HepG2 (cell line): ENCODE results near the gene APBB2. TPM values are rescaled to one million over a fixed set of nuclear protein-coding genes. Genes with fewer than 3 reads are reported as not detected.

Source experiments
- ATAC-seq: fragments of 200-7000 bp; cut with Tn5 transposase; 3 replicates; pipeline ENCODE4 v1.9.1; 2020; ENCODE audit warnings: mild to moderate bottlenecking, moderate library complexity
- BruUV-seq: library from RNA; stranded (reverse); fragments of 400-500 nt; replicated peaks from 2 replicates; lab custom pipeline; 2021; lab: Mats Ljungman, UMichigan
- CTCF ChIA-PET: fragments of 300-600 bp; formaldehyde crosslinking; extraction: SDS; loops from one replicate; lab custom pipeline; 2021; ENCODE audit warnings: low total read pairs, inconsistent platforms, low intra/inter-chr PET ratio; lab: Yijun Ruan, JAX
- POLR2A ChIA-PET: fragments of 350-600 bp; sonication (Branson Sonifier 250); formaldehyde crosslinking; loops from one replicate; lab custom pipeline; 2020; ENCODE audit warnings: antibody characterized with exemption, inconsistent platforms; lab: Yijun Ruan, JAX
- DNase-seq: peaks from one replicate; pipeline ENCODE4 v3.0.0-alpha.2; 2015; ENCODE audit warnings: low spot score
- FAIRE-seq: peaks from 3 replicates; lab custom pipeline; 2011; peaks lifted over from hg19 to GRCh38; lab: Jason Lieb, UNC
- H2AFZ ChIP-seq: one replicate; pipeline ENCODE4 v1.6.1; 2011; ENCODE audit warnings: low read length, inconsistent platforms
- H3K27ac ChIP-seq: fragments of 300-600 bp; 3 replicates; pipeline ENCODE4 v1.8.0; 2011; ENCODE audit warnings: mixed run types, mild to moderate bottlenecking, mixed read lengths, low read length, inconsistent platforms; ENCODE audit not compliant: insufficient read depth; ENCODE audit errors: extremely low read length
- H3K27me3 ChIP-seq, 2 experiments: fragments of 200-600 bp in 1 of 2; 2 replicates in 1 of 2; 3 replicates in 1 of 2; pipeline versions ENCODE4 v1.6.0 to v1.8.0; 2011; ENCODE audit warnings: low read length in 2 of 2, mild to moderate bottlenecking in 2 of 2, moderate library complexity in 2 of 2, inconsistent platforms in 1 of 2; ENCODE audit not compliant: insufficient read depth in 2 of 2, control insufficient read depth in 1 of 2
- H3K36me3 ChIP-seq, 2 experiments: fragments of 200-600 bp in 1 of 2; replicated peaks in 1 of 2; 2 replicates in 1 of 2; 3 replicates in 1 of 2; pipeline versions ENCODE4 v1.5.1 to v1.8.0; 2011; ENCODE audit warnings: low read length in 2 of 2, inconsistent platforms in 1 of 2; ENCODE audit not compliant: insufficient read depth in 2 of 2, control insufficient read depth in 1 of 2
- H3K4me1 ChIP-seq: 2 replicates; pipeline ENCODE4 v1.5.1; 2012; ENCODE audit warnings: low read length, inconsistent platforms; ENCODE audit not compliant: insufficient read depth
- H3K4me2 ChIP-seq: 2 replicates; pipeline ENCODE4 v1.6.0; 2011; ENCODE audit warnings: low read depth, low read length, inconsistent platforms
- H3K4me3 ChIP-seq, 3 experiments: fragments of 200-600 bp in 1 of 3; sonication (generic), shearing (Covaris generic) in 1 of 3; replicated peaks in 1 of 3; 2 replicates each; pipeline ENCODE4 v1.5.1; 2011 to 2016; ENCODE audit warnings: low read length in 3 of 3, inconsistent platforms in 2 of 3, low read depth in 2 of 3, mild to moderate bottlenecking in 2 of 3, control low read depth in 1 of 3, mixed read lengths in 1 of 3; ENCODE audit not compliant: insufficient read depth in 1 of 3
- H3K79me2 ChIP-seq: one replicate; pipeline ENCODE4 v1.6.1; 2011; ENCODE audit warnings: low read length, inconsistent platforms; ENCODE audit not compliant: insufficient read depth
- H3K9ac ChIP-seq: 2 replicates; pipeline ENCODE4 v1.6.0; 2011; ENCODE audit warnings: mild to moderate bottlenecking, low read depth, low read length, inconsistent platforms; ENCODE audit not compliant: insufficient read depth
- H3K9me3 ChIP-seq: 2 replicates; pipeline ENCODE4 v1.5.1; 2012; ENCODE audit warnings: mild to moderate bottlenecking, low read length
- H4K20me1 ChIP-seq: 2 replicates; pipeline ENCODE4 v1.6.0; 2011; ENCODE audit warnings: inconsistent platforms, mild to moderate bottlenecking, low read length, moderate library complexity; ENCODE audit not compliant: insufficient read depth
- FOSL2 ChIP-seq: sonication (generic); formaldehyde crosslinking; IDR thresholded peaks from 2 replicates; pipeline ENCODE4 v1.4.0; 2020; ENCODE audit warnings: missing genetic modification reagents
- KLF12 ChIP-seq: sonication (generic); formaldehyde crosslinking; IDR thresholded peaks from 2 replicates; pipeline ENCODE4 v1.4.0; 2020; ENCODE audit warnings: missing genetic modification reagents, borderline replicate concordance
- NFATC3 ChIP-seq: sonication (generic); formaldehyde crosslinking; IDR thresholded peaks from 2 replicates; pipeline ENCODE4 v1.5.1; 2020; ENCODE audit warnings: mild to moderate bottlenecking, missing genetic modification reagents
- NFIC ChIP-seq: IDR thresholded peaks from 2 replicates; pipeline ENCODE4 v1.6.1; 2012; ENCODE audit warnings: mild to moderate bottlenecking, low read length, inconsistent platforms
- ZNF3 ChIP-seq: IDR thresholded peaks from 2 replicates; pipeline ENCODE4 v1.7.0; 2017; ENCODE audit warnings: inconsistent platforms
- ZNF768 ChIP-seq: sonication (generic); formaldehyde crosslinking; IDR thresholded peaks from 2 replicates; pipeline ENCODE4 v1.4.0; 2020; ENCODE audit warnings: missing genetic modification reagents
- ZNF781 ChIP-seq: sonication (generic); formaldehyde crosslinking; IDR thresholded peaks from 2 replicates; pipeline ENCODE4 v1.5.1; 2020; ENCODE audit warnings: borderline replicate concordance, mild to moderate bottlenecking, missing genetic modification reagents; ENCODE audit errors: not compliant biosample characterization
- ZNF841 ChIP-seq: sonication (generic); formaldehyde crosslinking; IDR thresholded peaks from 2 replicates; pipeline ENCODE4 v1.8.1; 2023; ENCODE audit warnings: missing genetic modification reagents, borderline replicate concordance
- WGBS: methylation state at CpG from one replicate; pipeline ENCODE4 v1.1.6; 2017; ENCODE audit warnings: low lambda C conversion rate; 5-methylcytosine and 5-hydroxymethylcytosine counted together
- in situ Hi-C: cut with HindIII; loops from 2 replicates; pipeline ENCODE4 v1.10.0; 2017; ENCODE audit warnings: low pct_unique_long_range_greater_than_20kb; ENCODE audit not compliant: extremely low pct_ligation_motif_present
- intact Hi-C: fragments of 100-400 bp; cut with micrococcal nuclease; formaldehyde crosslinking; loops from one replicate; pipeline ENCODE4 v1.10.0; 2022; ENCODE audit not compliant: unreplicated experiment
- polyA plus RNA-seq, 8 experiments: library from polyadenylated mRNA; depleted of rRNA in 3 of 8; stranded (reverse) in 7 of 8; unstranded in 1 of 8; fragments of >200 nt; fragmentation: Illumina TruSeq in 4 of 8; extraction: Trizol in 4 of 8; gene quantifications; 2 replicates each; pipeline versions ENCODE4 v1.2.1 to v1.2.3, GENCODE V29; 2011 to 2016; ENCODE audit warnings: low read depth in 4 of 8, missing spikeins in 1 of 8, mixed read lengths in 1 of 8; ENCODE audit not compliant: insufficient read depth in 1 of 8
- total RNA-seq, 5 experiments: library from RNA; depleted of rRNA; stranded (reverse); fragments of >200 nt; fragmentation: Illumina TruSeq; extraction: Trizol; gene quantifications; 2 replicates each; pipeline ENCODE4 v1.2.3, GENCODE V29; 2016; ENCODE audit warnings: low read depth in 1 of 5
- TF ChIP-seq, protein P1 (sequence below): sonication (generic); formaldehyde crosslinking; IDR thresholded peaks from 2 replicates; pipeline ENCODE4 v1.8.0; 2022; ENCODE audit warnings: missing genetic modification reagents, low read depth, mild to moderate bottlenecking, borderline replicate concordance
- TF ChIP-seq, protein P2 (sequence below), 2 experiments: fragments of 450-650 bp in 1 of 2; sonication (generic) in 1 of 2; formaldehyde crosslinking in 1 of 2; IDR thresholded peaks; 2 replicates each; pipeline versions ENCODE4 v1.6.1 to v1.8.0; 2016 to 2022; ENCODE audit warnings: antibody characterized with exemption in 1 of 2, mild to moderate bottlenecking in 1 of 2, missing genetic modification reagents in 1 of 2
- TF ChIP-seq, protein P3 (sequence below): IDR thresholded peaks from 2 replicates; pipeline ENCODE4 v1.6.1; 2012; ENCODE audit warnings: low read length, improper control_type of control experiment

The APBB2 gene
- total and polyA plus RNA-seq, 2 of the 13 experiments (the other 11 are each of a cell fraction or from before 2014, with no cell fraction given), result 11.7 to 17.0 TPM

DNA sequence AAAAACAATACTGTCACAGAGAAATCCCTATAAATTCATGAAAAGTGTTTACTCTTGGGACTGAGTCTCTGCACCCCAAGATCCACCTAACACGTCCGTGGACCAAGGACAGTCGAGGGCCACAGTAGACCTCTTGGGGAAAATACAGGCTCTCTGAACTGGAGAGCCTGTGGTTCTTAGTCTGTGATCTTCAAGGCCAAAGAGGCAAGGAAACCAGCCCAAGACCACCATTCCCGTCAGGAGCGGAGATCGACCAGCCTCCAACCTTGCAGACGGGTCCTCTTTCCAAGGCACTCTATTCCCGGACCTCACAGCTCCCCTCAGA lies 1.6 kb upstream of the APBB2 start:
- intact Hi-C loops, result no loop called here
- TF ChIP-seq, protein P1, sequence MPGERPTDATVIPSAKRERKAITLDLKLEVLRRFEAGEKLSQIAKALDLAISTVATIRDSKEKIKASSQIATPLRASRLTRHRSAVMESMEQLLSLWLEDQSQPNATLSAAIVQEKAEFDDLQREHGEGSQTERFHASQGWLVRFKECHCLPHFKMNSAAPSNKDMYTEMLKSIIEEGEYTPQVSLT, result no peak
- TF ChIP-seq NFIC (no peak), FOSL2 (no peak), ZNF781 (no peak), KLF12 (no peak), ZNF841 (no peak), ZNF768 (no peak), ZNF3 (CRISPR knock-in tag) (0 out of 2 replicates have a peak, but pooled peaks have one; percentile 10), NFATC3 (CRISPR knock-in tag) (no peak)
- TF ChIP-seq, protein P2, sequence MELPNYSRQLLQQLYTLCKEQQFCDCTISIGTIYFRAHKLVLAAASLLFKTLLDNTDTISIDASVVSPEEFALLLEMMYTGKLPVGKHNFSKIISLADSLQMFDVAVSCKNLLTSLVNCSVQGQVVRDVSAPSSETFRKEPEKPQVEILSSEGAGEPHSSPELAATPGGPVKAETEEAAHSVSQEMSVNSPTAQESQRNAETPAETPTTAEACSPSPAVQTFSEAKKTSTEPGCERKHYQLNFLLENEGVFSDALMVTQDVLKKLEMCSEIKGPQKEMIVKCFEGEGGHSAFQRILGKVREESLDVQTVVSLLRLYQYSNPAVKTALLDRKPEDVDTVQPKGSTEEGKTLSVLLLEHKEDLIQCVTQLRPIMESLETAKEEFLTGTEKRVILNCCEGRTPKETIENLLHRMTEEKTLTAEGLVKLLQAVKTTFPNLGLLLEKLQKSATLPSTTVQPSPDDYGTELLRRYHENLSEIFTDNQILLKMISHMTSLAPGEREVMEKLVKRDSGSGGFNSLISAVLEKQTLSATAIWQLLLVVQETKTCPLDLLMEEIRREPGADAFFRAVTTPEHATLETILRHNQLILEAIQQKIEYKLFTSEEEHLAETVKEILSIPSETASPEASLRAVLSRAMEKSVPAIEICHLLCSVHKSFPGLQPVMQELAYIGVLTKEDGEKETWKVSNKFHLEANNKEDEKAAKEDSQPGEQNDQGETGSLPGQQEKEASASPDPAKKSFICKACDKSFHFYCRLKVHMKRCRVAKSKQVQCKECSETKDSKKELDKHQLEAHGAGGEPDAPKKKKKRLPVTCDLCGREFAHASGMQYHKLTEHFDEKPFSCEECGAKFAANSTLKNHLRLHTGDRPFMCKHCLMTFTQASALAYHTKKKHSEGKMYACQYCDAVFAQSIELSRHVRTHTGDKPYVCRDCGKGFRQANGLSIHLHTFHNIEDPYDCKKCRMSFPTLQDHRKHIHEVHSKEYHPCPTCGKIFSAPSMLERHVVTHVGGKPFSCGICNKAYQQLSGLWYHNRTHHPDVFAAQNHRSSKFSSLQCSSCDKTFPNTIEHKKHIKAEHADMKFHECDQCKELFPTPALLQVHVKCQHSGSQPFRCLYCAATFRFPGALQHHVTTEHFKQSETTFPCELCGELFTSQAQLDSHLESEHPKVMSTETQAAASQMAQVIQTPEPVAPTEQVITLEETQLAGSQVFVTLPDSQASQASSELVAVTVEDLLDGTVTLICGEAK (IDR thresholded peaks at IDR 0.05), result no peak
- TF ChIP-seq, protein P2 (CRISPR knock-in tag; IDR thresholded peaks at IDR 0.05), result no peak
- TF ChIP-seq, protein P3, sequence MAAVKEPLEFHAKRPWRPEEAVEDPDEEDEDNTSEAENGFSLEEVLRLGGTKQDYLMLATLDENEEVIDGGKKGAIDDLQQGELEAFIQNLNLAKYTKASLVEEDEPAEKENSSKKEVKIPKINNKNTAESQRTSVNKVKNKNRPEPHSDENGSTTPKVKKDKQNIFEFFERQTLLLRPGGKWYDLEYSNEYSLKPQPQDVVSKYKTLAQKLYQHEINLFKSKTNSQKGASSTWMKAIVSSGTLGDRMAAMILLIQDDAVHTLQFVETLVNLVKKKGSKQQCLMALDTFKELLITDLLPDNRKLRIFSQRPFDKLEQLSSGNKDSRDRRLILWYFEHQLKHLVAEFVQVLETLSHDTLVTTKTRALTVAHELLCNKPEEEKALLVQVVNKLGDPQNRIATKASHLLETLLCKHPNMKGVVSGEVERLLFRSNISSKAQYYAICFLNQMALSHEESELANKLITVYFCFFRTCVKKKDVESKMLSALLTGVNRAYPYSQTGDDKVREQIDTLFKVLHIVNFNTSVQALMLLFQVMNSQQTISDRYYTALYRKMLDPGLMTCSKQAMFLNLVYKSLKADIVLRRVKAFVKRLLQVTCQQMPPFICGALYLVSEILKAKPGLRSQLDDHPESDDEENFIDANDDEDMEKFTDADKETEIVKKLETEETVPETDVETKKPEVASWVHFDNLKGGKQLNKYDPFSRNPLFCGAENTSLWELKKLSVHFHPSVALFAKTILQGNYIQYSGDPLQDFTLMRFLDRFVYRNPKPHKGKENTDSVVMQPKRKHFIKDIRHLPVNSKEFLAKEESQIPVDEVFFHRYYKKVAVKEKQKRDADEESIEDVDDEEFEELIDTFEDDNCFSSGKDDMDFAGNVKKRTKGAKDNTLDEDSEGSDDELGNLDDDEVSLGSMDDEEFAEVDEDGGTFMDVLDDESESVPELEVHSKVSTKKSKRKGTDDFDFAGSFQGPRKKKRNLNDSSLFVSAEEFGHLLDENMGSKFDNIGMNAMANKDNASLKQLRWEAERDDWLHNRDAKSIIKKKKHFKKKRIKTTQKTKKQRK, result no peak

More for the DNA sequence above, 1.6 kb upstream of the APBB2 start:
- Histone ChIP-seq H3K9ac (peak overlapping the region; percentile 79), H3K9me3 (no peaks in the 10 kb centered on the region), H3K4me2 (peak overlapping the region; percentile 88), H3K27ac (peak overlapping the region; percentile 52), H3K4me1 (peaks cover 31% of the 10 kb centered on the region), H3K79me2 (peaks cover 22% of the 10 kb centered on the region), H3K36me3 (no peaks in the 10 kb centered on the region), H3K27me3 (peaks cover 0 to 9% of the 10 kb centered on the region in 2 experiments; a peak in 3 of 5 replicates), H4K20me1 (no peaks in the 10 kb centered on the region), H2AFZ (peak overlapping the region; percentile 75), H3K4me3 (peak overlapping the region; percentile 69 to 93 (median 88))
- WGBS, result 2% methylated on average over 8 of the region's 8 CpGs
- ChIA-PET CTCF (interaction anchor here (1.7 to 3.6 kb wide), 2 partner anchors 236 to 288 kb away, joined by 6 to 20 read pairs; no protein-coding TSS in a partner anchor), POLR2A (interaction anchor here (0.8 to 3.5 kb wide), 7 partner anchors 39 to 292 kb away, joined by 3 to 40 read pairs (median 3); no protein-coding TSS in a partner anchor)
- FAIRE-seq (no peak), DNase-seq (no peak), ATAC-seq (no peak)
- in situ Hi-C loops, result loop anchor here (5.0 to 10.0 kb wide), 3 partner anchors 91 to 294 kb away; no protein-coding TSS in a partner anchor
- no TSS peak for BruUV-seq
